AG09319 (cell line): ENCODE measurements around the gene SLC6A13.
A peak's percentile ranks its signal among the peaks of the same experiment; 100 is the strongest.
"Not testable (repeated sequence)": the region's sequence is repeated elsewhere in the genome, so short reads cannot be mapped to it uniquely, and the experiment has no call there.

Source experiments
- DNase-seq: peaks from one replicate; pipeline ENCODE4 v3.0.0-alpha.2; 2010; ENCODE audit warnings: low read depth; ENCODE audit errors: extremely low read depth
- TF ChIP-seq, protein P1 (sequence below): IDR thresholded peaks from 2 replicates; pipeline ENCODE4 v1.5.1; 2011; ENCODE audit warnings: low read depth, mild to moderate bottlenecking, inconsistent platforms, low read length, moderate library complexity

The SLC6A13 gene

DNA sequence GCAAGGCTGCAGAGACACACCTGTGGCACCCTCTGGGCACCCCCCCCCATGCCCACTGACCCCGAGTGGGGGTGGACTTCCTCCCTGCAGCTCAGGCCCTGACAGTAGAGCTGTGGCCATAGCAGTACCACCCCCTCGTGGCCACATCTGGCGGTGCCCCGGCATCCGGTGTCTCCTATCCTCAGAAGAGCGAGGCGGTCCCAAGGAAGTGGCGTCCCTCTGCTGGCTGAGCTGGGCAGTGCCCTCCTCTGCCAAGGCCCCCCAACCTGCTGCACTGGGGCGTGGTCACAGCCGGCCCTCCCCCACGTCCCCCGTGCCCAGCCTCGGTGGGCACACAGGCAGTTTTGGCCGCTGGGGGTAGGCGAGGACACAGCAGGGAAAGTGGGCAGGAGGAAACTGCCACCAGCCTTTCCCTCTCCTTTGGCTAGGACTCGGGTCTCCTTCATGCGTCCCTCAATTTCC is 42.7 kb downstream of the SLC6A13 start:
- TF ChIP-seq, protein P1, sequence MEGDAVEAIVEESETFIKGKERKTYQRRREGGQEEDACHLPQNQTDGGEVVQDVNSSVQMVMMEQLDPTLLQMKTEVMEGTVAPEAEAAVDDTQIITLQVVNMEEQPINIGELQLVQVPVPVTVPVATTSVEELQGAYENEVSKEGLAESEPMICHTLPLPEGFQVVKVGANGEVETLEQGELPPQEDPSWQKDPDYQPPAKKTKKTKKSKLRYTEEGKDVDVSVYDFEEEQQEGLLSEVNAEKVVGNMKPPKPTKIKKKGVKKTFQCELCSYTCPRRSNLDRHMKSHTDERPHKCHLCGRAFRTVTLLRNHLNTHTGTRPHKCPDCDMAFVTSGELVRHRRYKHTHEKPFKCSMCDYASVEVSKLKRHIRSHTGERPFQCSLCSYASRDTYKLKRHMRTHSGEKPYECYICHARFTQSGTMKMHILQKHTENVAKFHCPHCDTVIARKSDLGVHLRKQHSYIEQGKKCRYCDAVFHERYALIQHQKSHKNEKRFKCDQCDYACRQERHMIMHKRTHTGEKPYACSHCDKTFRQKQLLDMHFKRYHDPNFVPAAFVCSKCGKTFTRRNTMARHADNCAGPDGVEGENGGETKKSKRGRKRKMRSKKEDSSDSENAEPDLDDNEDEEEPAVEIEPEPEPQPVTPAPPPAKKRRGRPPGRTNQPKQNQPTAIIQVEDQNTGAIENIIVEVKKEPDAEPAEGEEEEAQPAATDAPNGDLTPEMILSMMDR: peak; percentile 32
- no peak for DNase-seq

DNA sequence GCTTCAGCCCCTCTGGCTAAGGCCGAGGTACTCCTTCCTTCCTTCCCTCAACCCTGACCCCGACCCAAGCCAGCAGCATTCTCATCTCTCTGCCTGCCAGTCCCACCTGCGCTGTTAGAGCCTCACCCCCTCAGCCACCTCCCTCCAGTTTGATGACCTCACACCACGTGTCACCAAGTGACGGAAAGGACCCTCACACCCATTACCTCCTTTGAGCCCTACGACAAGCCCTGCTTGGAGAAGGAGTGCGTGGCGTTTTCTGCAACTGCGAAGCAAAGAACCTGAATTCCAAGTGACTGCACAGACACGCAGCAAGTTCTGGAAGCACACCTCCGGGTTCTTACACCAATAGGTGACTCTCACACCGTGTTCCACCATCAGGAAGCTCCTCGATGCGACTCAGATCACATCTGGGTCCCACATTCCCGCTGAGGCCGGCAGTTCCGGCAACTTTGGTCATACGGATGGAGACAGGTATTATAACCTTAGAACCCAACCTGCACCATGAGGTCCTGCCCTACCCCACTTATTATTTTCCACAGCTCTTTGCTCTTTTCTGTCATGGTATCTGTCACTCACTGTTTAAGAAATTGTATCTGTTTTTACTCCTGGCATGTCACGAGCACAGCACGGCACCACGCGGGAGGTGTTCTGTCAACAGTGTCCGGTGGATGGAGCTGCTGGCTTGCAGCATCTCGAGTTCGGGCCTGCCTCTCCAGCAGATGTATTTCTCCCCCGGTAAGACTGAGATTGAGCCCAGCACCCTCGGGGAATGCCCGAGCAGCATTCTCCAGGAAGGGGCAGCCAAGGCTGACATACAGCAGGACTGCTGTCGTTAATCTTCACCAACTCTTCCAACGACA is 43.7 kb downstream of the SLC6A13 start:
- no peak for DNase-seq
- TF ChIP-seq, protein P1: no peak

DNA sequence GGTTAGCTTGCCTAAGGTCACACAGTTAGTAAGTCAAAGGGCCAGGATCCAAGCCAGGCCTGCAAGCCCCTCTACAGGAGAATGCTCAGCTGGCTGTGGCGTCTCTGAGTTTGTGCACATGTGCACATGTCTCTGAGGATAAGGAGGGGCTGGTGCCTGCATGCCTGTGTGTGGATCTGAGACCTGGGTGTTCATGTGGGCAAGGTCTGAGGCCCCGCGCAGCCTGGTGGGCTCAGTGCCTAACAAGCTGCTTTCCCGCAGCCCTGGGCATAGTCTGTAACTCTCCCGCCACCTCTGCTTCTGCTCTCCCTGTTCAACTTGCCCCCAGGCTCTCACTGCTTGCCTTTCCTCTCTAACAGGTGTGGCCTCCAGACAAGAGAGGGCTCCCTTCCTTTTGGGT is 44.4 kb downstream of the SLC6A13 start:
- no peak for DNase-seq
- TF ChIP-seq, protein P1: no peak

DNA sequence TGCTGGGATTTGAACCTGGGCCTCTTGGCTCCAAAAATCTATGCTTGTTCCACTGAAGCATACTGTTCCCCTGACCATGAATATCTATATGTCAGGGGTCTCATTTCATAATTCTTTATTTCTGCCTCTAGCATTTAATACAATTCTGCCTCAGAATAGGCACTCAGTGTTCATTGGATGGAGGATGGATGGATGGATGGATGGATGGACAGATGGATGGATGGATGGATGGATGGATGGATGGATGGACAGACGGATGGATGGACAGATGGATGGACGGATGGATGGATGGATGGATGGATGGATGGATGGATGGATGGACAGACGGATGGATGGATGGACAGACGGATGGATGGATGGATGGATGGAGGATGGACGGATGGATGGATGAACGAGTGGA is 45.6 kb downstream of the SLC6A13 start:
- DNase-seq: not testable (repeated sequence)

DNA sequence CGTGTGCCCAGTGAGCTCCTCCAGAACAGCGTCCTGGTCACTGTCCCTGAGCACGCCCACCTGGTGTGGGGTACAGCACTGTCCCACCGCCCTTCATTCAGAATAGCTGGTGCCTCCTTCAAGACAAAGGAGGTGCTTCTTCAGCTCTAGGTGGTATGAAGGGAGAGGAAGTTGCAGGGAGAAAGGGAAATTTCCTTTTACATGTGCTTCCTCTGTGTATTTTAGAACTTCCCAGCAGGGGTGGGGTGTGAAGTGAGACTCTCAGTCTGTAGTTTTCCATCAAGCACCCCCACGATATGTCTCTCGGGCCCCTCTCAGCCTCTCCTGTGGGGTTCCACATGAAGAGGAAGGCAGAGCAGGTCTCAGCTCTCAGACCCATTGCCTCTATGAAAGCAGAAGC is 47.5 kb downstream of the SLC6A13 start:
- no peak for DNase-seq
- TF ChIP-seq, protein P1: no peak

DNA sequence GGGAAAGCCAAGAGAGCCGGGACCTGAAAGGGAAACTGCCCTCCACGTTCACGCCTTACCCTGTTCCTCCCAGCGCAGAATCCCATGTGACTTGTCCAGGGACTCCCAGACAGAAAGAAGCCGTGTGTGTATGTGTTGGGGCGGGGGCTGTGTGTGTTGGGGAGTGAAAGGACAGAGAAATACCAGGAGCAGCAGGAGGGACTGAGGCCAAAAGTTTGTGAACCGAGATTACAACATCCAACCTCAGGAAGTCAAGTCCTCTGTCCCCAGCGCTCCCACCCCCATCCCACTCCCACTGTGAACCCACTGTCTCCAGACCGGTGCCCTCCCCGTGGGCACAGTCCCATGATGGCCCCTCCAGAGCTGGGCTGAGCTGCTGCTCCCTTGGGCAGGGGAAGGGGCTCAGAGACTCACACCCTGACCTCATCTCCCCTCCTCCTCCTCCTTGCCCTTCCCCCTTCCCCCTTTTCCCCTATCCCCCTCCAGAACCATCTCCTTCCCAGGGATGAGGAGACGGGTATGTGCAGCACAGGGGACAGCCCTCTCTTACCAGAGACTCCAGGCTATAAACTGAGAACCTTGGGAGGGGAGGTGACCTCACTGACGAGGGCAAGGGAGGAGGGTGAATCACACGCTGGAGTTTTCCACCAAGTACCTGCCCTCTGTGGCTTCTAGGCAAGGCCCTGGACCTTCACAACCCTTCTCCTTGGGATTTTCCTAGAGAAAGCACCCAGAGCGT is 48.5 kb downstream of the SLC6A13 start, which contains the start of gene SLC6A12:
SLC6A12 (minus strand) TSS at position 155 of the 739 bp plus-strand sequence. CDS start 4,171 bp downstream, outside the sequence.
- no peak for DNase-seq
- TF ChIP-seq, protein P1: no peak

DNA sequence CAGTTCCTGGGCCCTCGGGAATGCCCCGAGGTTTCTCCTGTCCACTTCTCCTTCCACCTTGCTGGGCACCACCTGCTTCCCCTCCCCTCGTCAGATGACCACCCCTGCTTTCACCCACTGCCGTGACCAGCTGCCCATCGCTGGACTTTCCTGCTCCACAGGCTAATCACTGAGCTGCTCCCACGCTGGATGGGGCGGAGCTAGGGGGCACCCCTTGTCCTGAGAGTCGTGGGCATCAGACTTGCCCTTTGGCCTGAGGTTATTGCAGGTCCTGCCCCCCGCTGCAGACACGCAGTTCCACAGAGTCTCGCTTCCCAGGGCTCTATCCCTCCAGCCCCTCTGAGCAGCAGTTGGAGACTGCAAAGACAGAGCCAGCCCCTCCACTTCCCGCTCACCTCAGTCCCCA is 49.1 kb downstream of the SLC6A13 start:
- TF ChIP-seq, protein P1: no peak
- no peak for DNase-seq
